MM.1S (cell line): Measurements from ENCODE around the gene RNU2-63P.
"Not testable (repeated sequence)": the region's sequence is repeated elsewhere in the genome, so short reads cannot be mapped to it uniquely, and the experiment has no call there.

Source experiments
- CTCF ChIP-seq: fragments of 300-600 bp; sonication (generic); IDR thresholded peaks from 2 replicates; pipeline ENCODE4 v1.5.1; 2016; ENCODE audit warnings: antibody characterized with exemption, low read length, mixed read lengths
- EZH2 ChIP-seq: fragments of 300-600 bp; sonication (generic); optimal IDR thresholded peaks from 2 replicates; pipeline ENCODE3; 2017; ENCODE audit warnings: low read depth, mild to moderate bottlenecking, antibody characterized with exemption, low read length, mixed read lengths
- EZH2phosphoT487 ChIP-seq: fragments of 300-600 bp; sonication (generic); IDR thresholded peaks from 2 replicates; pipeline ENCODE4 v1.6.1; 2018; ENCODE audit warnings: antibody characterized with exemption, low read length

GRCh38 chr2:88018077-88018805, 1.9 kb upstream of the RNU2-63P start:
- TF ChIP-seq CTCF, EZH2, EZH2phosphoT487: not testable (repeated sequence)
